Cardiac fibroblast (primary cell): ENCODE results near the gene ITGB8.
A peak's percentile ranks its signal among the peaks of the same experiment; 100 is the strongest.
"Not testable (repeated sequence)": the region's sequence is repeated elsewhere in the genome, so short reads cannot be mapped to it uniquely, and the experiment has no call there.

ENCODE experiments used
- DNase-seq, 2 donors: peaks; one replicate each; pipeline versions ENCODE4 v3.0.0 to v3.0.0-alpha.2; 2010; ENCODE audit warnings: low read depth in 2 of 2
- H3K4me3 ChIP-seq, 2 donors: replicated peaks in 1 of 2; 1 replicate in 1 of 2; 2 replicates in 1 of 2; pipeline ENCODE4 v1.5.1; 2011; ENCODE audit warnings: low read depth in 2 of 2, low read length in 2 of 2, mild to moderate bottlenecking in 2 of 2, moderate library complexity in 1 of 2
- TF ChIP-seq, protein P1 (sequence below): IDR thresholded peaks from one replicate; pipeline ENCODE4 v1.5.1; 2011; ENCODE audit warnings: low read depth, mild to moderate bottlenecking, low read length, inconsistent platforms

ITGB8 gene

DNA sequence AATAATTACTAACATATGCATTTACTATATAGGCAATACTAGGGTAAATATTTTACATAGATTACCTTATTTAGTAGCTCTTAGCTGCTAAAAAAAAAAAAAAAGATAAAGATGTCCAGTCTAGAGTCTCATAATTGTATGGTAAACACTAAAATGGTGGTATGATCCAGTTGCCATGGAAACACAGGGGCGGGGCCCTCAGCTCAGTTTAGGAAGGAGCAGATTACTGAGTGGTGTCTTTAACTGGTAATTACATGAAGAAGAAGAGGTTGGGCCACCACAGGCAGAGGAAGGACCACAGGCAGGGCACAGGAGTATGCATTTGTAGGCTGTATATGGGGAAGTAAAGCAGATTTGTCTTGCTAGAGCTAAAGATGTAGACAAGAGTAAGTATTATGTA lies 43.7 kb downstream of the ITGB8 start:
- no peak for DNase-seq
- TF ChIP-seq, protein P1, sequence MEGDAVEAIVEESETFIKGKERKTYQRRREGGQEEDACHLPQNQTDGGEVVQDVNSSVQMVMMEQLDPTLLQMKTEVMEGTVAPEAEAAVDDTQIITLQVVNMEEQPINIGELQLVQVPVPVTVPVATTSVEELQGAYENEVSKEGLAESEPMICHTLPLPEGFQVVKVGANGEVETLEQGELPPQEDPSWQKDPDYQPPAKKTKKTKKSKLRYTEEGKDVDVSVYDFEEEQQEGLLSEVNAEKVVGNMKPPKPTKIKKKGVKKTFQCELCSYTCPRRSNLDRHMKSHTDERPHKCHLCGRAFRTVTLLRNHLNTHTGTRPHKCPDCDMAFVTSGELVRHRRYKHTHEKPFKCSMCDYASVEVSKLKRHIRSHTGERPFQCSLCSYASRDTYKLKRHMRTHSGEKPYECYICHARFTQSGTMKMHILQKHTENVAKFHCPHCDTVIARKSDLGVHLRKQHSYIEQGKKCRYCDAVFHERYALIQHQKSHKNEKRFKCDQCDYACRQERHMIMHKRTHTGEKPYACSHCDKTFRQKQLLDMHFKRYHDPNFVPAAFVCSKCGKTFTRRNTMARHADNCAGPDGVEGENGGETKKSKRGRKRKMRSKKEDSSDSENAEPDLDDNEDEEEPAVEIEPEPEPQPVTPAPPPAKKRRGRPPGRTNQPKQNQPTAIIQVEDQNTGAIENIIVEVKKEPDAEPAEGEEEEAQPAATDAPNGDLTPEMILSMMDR = no peak
- no peak overlapping the region for H3K4me3 ChIP-seq

DNA sequence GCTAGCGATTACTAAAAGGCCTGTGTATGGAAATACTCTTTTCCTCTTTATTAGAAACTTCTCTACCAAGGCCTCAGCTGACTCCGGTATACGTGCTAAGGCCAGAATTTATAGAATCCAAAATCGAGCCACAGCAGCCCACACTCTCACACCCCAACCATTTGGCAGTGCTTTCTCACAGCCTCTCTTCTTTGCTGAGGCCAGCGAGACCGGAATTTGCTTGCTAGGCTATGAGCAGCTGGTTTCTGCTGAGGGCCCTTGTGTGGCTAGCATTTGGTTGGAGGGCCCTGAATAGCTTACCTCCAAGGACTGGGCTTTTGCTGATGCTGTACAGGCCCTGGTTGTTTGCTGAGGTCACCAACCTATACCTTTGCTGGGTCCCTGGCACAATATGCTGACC lies 46.1 kb downstream of the ITGB8 start:
- no peak overlapping the region for H3K4me3 ChIP-seq
- TF ChIP-seq, protein P1 = no peak
- no peak for DNase-seq

GRCh38 chr7:20381406-20382034 lies 50.8 kb downstream of the ITGB8 start:
- TF ChIP-seq, protein P1 = no peak
- H3K4me3 ChIP-seq = no peak overlapping the region
- no peak for DNase-seq

DNA sequence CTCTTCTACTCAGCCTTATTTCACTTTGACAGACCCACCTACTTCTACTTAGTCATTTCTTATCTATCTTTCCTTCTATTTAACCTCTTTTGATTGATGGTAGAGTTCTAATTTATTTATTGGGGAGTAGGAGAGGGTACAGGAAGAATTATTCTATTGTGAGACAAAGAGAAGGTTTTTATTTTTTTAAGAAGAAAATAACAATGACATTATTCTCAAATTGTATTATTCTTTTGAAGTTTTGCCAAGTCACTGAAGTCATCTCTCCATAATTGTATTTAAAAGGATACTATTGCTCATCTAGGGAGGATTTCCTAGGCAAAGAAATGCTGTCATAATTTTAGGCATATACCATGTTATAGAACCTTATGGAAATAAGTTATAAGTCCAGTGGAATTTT lies 52.7 kb downstream of the ITGB8 start:
- peak in 1 of 2 donors; percentile 45 for DNase-seq
- TF ChIP-seq, protein P1 = no peak
- no peak overlapping the region for H3K4me3 ChIP-seq

DNA sequence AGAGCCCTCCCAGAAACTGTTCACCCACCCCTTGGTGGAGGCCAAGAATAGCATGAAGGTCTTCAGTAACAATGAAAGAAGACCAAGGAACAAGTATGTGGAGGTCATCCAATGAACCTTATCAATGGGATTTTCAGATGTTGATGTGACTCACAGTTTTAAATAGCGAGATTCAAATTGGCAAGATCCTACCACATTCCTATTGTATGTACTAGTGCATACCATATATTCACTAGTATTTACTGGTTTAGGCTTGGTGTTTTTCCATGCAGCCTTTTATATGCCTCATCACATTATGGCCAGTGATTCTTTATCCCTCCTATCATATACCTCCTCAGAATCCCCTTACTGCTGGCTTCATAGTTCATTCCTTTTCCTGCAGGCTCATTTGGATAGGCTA lies 54.4 kb downstream of the ITGB8 start:
- DNase-seq = peak; percentile 57 to 60
- TF ChIP-seq, protein P1 = no peak
- no peak overlapping the region for H3K4me3 ChIP-seq

- no peak overlapping the region for H3K4me3 ChIP-seq
- no peak for DNase-seq
- TF ChIP-seq, protein P1 = no peak
Observed at GRCh38 chr7:20388084-20388483, 57.4 kb downstream of the ITGB8 start.

DNA sequence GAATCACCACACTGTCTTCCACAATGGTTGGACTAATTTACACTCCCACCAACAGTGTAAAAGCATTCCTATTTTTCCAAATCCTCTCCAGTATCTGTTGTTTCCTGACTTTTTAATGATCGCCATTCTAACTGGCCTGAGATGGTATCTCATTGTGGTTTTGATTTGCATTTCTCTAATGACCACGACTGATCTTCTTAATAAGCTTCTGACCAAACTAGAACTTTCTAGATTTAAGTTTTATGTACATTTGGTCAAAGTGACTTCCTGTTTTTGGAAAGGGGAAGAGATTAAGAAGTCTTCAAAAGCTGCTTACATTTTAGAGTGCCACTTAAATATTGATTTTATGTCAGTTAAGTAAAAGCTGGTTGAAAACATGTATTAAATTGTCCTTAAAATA lies 58.5 kb downstream of the ITGB8 start:
- H3K4me3 ChIP-seq, DNase-seq: not testable (repeated sequence)
